ENCODE data around the gene KLHDC10. TPM values are rescaled to one million over a fixed set of nuclear protein-coding genes. Genes with fewer than 3 reads are reported as not detected.
"Not testable (repeated sequence)": the region's sequence is repeated elsewhere in the genome, so short reads cannot be mapped to it uniquely, and the experiment has no call there.

Gene KLHDC10
- total and polyA plus RNA-seq, 9 donors, result 33.3 to 45.7 (median 41.4) TPM

DNA sequence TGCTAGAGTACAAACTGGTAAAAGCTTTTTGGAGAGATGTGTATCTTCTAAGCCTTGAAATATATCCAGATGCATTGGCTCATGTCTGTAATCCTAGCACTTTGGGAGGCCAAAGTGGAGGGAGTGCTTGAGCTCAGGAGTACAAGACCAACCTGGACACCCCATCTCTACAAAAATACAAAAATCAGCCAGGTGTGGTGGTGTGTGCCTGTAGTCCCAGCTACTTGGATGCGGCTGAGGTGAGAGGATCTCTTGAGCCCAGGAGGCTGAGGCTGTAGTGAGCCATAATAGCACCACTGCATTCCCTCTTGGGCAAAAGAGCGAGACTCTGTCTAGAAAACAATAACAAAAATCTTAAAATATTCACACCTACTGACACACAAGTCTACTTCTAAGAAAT is 109.3 kb downstream of the KLHDC10 start:
- no peaks in the 10 kb centered on the region for H3K27me3 ChIP-seq (ENCODE audit: control insufficient read depth, insufficient read depth, low read length)
- no peak for DNase-seq
- no peaks in the 10 kb centered on the region for H3K9me3 ChIP-seq (replicated peaks; ENCODE audit: control insufficient read depth, low read depth, low read length)
- H3K4me1 ChIP-seq (ENCODE audit: control insufficient read depth, insufficient read depth, low read length), result no peaks in the 10 kb centered on the region
- H3K4me3 ChIP-seq (ENCODE audit: low read length), result no peak overlapping the region
- H3K36me3 ChIP-seq (ENCODE audit: control insufficient read depth, insufficient read depth, low read length), result peaks cover 22% of the 10 kb centered on the region
- WGBS (ENCODE audit: insufficient coverage), result no CpG with 5 or more reads among the region's 2 CpGs
- no peak overlapping the region for H3K27ac ChIP-seq (ENCODE audit: low read length)

DNA sequence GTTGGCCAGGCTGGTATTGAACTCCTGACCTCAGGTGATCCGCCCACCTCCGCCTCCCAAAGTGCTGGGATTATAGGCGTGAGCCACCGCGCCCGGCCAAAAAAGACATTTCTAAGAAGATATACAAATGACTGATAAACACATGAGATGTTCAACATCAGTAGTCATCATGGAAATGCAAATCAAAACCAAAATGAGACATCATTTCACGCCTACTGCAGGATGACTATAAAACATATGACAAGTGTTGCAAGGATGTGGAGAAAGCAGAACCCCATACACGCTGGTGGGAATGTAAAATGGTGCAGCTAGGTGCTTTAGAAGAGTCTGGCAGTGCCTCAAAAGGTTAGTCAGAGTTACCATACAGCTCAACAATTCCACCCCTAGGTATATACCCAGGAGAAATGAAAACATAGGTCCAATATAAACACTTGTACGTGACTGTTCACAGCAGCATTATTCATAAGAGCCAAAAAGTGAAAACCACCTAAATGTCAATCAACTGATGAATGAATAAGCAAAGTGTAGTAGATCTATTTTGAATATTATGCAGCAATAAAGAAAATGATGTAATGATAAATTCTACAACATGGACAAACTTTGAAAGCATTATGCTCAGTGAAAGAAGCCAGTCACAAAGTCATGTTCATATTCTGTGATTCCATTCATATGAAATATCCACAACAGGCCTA is 110.4 kb downstream of the KLHDC10 start:
- H3K27ac ChIP-seq (ENCODE audit: low read length), result no peak overlapping the region
- no CpG with 5 or more reads among the region's 9 CpGs for WGBS (ENCODE audit: insufficient coverage)
- no peaks in the 10 kb centered on the region for H3K27me3 ChIP-seq (ENCODE audit: control insufficient read depth, insufficient read depth, low read length)
- no peaks in the 10 kb centered on the region for H3K9me3 ChIP-seq (replicated peaks; ENCODE audit: control insufficient read depth, low read depth, low read length)
- no peak for DNase-seq
- H3K36me3 ChIP-seq (ENCODE audit: control insufficient read depth, insufficient read depth, low read length), result peaks cover 18% of the 10 kb centered on the region
- H3K4me1 ChIP-seq (ENCODE audit: control insufficient read depth, insufficient read depth, low read length), result no peaks in the 10 kb centered on the region
- H3K4me3 ChIP-seq (ENCODE audit: low read length), result no peak overlapping the region

DNA sequence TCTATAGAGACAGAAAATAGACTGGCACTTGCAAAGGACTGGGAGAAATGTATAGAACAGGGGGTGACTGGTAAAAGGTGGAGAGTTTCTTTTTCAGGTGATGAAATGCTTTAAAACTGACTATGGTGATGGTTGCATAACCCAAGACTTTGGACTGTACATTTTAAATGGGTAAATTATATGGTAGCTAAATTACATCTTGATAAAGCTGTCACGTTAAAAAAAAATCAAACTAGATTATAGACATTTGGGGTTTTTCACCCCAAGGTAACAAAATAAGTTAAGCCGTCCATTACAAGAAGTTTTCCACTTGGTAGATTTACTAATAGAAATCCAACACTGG is 110.9 kb downstream of the KLHDC10 start:
- Histone ChIP-seq H3K36me3 (ENCODE audit: control insufficient read depth, insufficient read depth, low read length) (peaks cover 18% of the 10 kb centered on the region), H3K4me1 (ENCODE audit: control insufficient read depth, insufficient read depth, low read length) (no peaks in the 10 kb centered on the region), H3K27ac (ENCODE audit: low read length) (no peak overlapping the region), H3K4me3 (ENCODE audit: low read length) (no peak overlapping the region), H3K27me3 (ENCODE audit: control insufficient read depth, insufficient read depth, low read length) (no peaks in the 10 kb centered on the region), H3K9me3 (replicated peaks; ENCODE audit: control insufficient read depth, low read depth, low read length) (no peaks in the 10 kb centered on the region)
- WGBS (ENCODE audit: insufficient coverage), result no CpG with 5 or more reads among the region's 2 CpGs
- DNase-seq, result no peak

DNA sequence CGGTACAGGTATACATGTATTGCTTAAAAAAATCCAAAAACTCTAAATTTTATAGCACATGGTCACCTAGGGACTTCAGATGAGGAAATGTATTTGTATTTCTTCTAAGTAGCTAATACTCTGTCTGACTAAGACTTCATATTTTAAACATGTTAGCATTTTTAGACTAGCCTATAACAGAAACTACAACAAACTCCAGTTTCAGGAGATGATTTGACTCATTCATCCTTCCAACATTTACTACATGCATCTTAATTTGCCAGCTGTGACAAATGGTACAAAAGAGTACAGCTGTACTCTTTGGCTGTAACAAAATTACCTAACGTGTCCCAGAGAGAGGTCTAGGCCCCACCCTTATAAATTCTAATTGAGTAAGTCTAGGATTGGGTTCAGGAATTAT is 112.7 kb downstream of the KLHDC10 start:
- no peak overlapping the region for H3K4me3 ChIP-seq (ENCODE audit: low read length)
- WGBS (ENCODE audit: insufficient coverage), result no CpG with 5 or more reads among the region's 2 CpGs
- H3K27me3 ChIP-seq (ENCODE audit: control insufficient read depth, insufficient read depth, low read length), result no peaks in the 10 kb centered on the region
- no peaks in the 10 kb centered on the region for H3K9me3 ChIP-seq (replicated peaks; ENCODE audit: control insufficient read depth, low read depth, low read length)
- DNase-seq, result peak; percentile 28
- no peak overlapping the region for H3K27ac ChIP-seq (ENCODE audit: low read length)
- no peaks in the 10 kb centered on the region for H3K4me1 ChIP-seq (ENCODE audit: control insufficient read depth, insufficient read depth, low read length)
- H3K36me3 ChIP-seq (ENCODE audit: control insufficient read depth, insufficient read depth, low read length), result peaks cover 16% of the 10 kb centered on the region

DNA sequence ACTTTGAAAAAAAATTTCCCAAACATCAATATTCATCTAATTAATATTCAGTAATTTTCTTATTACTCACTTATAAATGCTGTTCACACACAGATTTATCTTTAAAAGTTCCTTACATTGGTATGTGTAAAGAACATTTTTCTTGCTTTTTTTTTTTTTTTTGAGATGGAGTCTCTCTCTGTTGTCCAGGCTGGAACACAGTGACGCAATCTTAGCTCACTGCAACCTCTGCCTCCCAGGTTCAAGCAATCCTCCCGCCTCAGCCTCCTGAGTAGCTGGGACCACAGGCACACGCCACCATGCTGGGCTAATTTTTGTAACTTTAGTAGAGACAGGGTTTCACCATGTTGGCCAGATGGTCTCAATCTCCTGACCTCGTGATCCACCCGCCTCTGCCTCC is 114.0 kb downstream of the KLHDC10 start:
- not testable (repeated sequence) for H3K27ac ChIP-seq (ENCODE audit: low read length); DNase-seq; H3K4me3 ChIP-seq (ENCODE audit: low read length); H3K27me3 ChIP-seq (ENCODE audit: control insufficient read depth, insufficient read depth, low read length); H3K4me1 ChIP-seq (ENCODE audit: control insufficient read depth, insufficient read depth, low read length); H3K9me3 ChIP-seq (replicated peaks; ENCODE audit: control insufficient read depth, low read depth, low read length)
- H3K36me3 ChIP-seq (ENCODE audit: control insufficient read depth, insufficient read depth, low read length), result peaks cover 10% of the 10 kb centered on the region
- WGBS (ENCODE audit: insufficient coverage), result 67% methylated on average over 1 of the region's 5 CpGs

Other genes with a start within 250 kb of the KLHDC10 start
- 48.9 TPM for gene UBE2H, start 117.6 kb upstream of the KLHDC10 start, total RNA-seq
- 10 to 100 TPM; 75.7 to 96.3 (median 85.8) TPM for gene UBE2H, start 117.6 kb upstream of the KLHDC10 start, polyA plus RNA-seq (ENCODE audit: insufficient read depth in 1 of 8, insufficient read length in 8 of 8, low replicate concordance in 1 of 8)
- 26.0 TPM for gene ZC3HC1, start 19.2 kb upstream of the KLHDC10 start, total RNA-seq
- gene ZC3HC1, start 19.2 kb upstream of the KLHDC10 start, polyA plus RNA-seq (ENCODE audit: insufficient read depth in 1 of 8, insufficient read length in 8 of 8, low replicate concordance in 1 of 8), result 10 to 100 TPM; 21.7 to 27.7 (median 24.4) TPM
- gene TMEM209, start 134.9 kb downstream of the KLHDC10 start, total RNA-seq, result 8.7 TPM
- 10 to 100 TPM in 3 of 8 donors, 1 to 10 TPM in 5; 8.5 to 12.7 (median 9.3) TPM for gene TMEM209, start 134.9 kb downstream of the KLHDC10 start, polyA plus RNA-seq (ENCODE audit: insufficient read depth in 1 of 8, insufficient read length in 8 of 8, low replicate concordance in 1 of 8)
- gene SSMEM1, start 137.3 kb downstream of the KLHDC10 start, total RNA-seq, result not detected
- under 1 TPM in 2 of 8 donors, not detected in 6; 0.11 to 0.12 TPM for gene SSMEM1, start 137.3 kb downstream of the KLHDC10 start, polyA plus RNA-seq (ENCODE audit: insufficient read depth in 1 of 8, insufficient read length in 8 of 8, low replicate concordance in 1 of 8)
- gene CPA2, start 196.3 kb downstream of the KLHDC10 start, total RNA-seq, result 0.44 TPM
- gene CPA2, start 196.3 kb downstream of the KLHDC10 start, polyA plus RNA-seq (ENCODE audit: insufficient read depth in 1 of 8, insufficient read length in 8 of 8, low replicate concordance in 1 of 8), result 1 to 10 TPM in 1 of 8 donors, under 1 TPM in 7; 0.39 to 4.5 (median 0.54) TPM
- 2.0 TPM for gene CPA4, start 222.6 kb downstream of the KLHDC10 start, total RNA-seq
- gene CPA4, start 222.6 kb downstream of the KLHDC10 start, polyA plus RNA-seq (ENCODE audit: insufficient read depth in 1 of 8, insufficient read length in 8 of 8, low replicate concordance in 1 of 8), result 1 to 10 TPM in 7 of 8 donors, under 1 TPM in 1; 0.87 to 3.1 (median 1.3) TPM